Measurements from ENCODE around the gene CLIC4. TPM values are rescaled to one million over a fixed set of nuclear protein-coding genes. Genes with fewer than 3 reads are reported as not detected.
A peak's percentile ranks its signal among the peaks of the same experiment; 100 is the strongest.

The CLIC4 gene
- total and polyA plus RNA-seq, 2 of the 8 experiments (the other 6 are each of a cell fraction or from before 2014, with no cell fraction given) = 77.5 to 293 TPM

DNA sequence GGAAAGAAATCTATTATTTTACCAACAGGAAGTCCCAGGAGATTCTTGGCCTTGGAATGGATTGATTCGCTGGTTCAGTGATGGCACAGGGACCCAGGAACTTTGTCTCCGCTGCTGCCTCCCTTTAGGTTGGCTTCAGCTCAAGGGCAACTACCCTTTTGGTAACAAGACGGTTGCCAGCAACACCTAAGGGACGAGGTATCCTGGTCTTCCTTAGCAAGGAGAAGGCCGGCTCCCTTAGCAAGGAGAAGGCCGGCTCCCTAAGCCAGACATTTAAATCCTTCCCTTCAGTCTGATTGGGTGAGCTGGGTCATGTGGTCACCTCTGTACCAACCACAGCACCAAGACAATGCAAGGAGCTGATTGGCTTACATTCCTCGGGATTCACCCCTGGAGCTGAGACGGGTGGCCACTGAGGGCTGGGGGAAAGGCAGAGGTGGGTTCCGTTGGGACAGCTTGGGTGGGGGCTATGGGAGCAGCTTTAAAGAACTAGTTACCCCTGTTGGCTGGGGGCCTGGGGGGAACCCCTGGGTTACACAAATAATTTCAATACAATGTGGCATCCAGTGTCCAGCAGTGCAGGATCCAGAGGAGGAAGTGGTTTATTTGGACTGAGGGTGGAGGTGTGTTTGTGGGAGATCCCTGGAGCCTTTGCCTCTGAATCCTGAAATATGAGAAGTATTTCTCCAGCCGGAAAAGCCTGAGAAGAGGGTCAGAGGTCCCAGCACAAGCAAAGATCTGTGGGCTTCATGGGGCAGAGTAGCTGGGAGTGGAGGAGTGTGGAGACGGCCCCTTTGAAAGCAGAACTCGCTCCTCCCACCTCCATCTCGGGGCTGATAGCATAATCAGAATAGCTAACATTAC, 20.7 kb upstream of the CLIC4 start:
- FAIRE-seq (no peak), DNase-seq (ENCODE audit: low read depth in 1 of 2, low spot score in 2 of 2) (peak in 1 of 2 experiments; percentile 74)
- H3K27me3 ChIP-seq (replicated peaks in 1 of 4; ENCODE audit: control insufficient read depth in 3 of 4, extremely low read depth in 1 of 4, insufficient read depth in 3 of 4, low read length in 3 of 4) = no peaks in the 10 kb centered on the region
- H2BK12ac ChIP-seq (ENCODE audit: low read depth, low read length) = peak overlapping the region; percentile 71
- H3K27ac ChIP-seq (ENCODE audit: low read depth, low read length) = peak overlapping the region; percentile 39; the same call in 1 of the 2 replicates
- peak overlapping the region; percentile 72; the same call in 1 of the 2 replicates for H2BK15ac ChIP-seq (ENCODE audit: low read length)
- no peaks in the 10 kb centered on the region for H3K79me2 ChIP-seq (ENCODE audit: control insufficient read depth in 1 of 2, insufficient read depth in 2 of 2, low read length in 2 of 2)
- peak overlapping the region in 1 of 4 experiments; percentile 34; a peak in 1 of 8 replicates for H3K4me3 ChIP-seq (ENCODE audit: extremely low read depth in 1 of 4, insufficient read depth in 2 of 4, low read depth in 3 of 4, low read length in 4 of 4)
- POLR2A ChIA-PET (ENCODE audit: partially characterized antibody) = interaction anchor here (1.0 to 4.2 kb wide), 7 partner anchors 8 to 27 kb away, joined by 4 to 29 read pairs (median 5); partner anchors contain the start of gene CLIC4
- peak overlapping the region; percentile 97 for H4K91ac ChIP-seq (replicated peaks; ENCODE audit: insufficient read length, low read length)
- no peaks in the 10 kb centered on the region for H3K23me2 ChIP-seq (ENCODE audit: low read depth, low read length)
- H4K8ac ChIP-seq (ENCODE audit: extremely low read depth, insufficient read depth, low read length) = no peak overlapping the region
- no peak overlapping the region for H3K23ac ChIP-seq (ENCODE audit: insufficient read length)
- H3K56ac ChIP-seq (replicated peaks; ENCODE audit: insufficient read length, low read depth, low read length) = peak overlapping the region; percentile 35
- no peak overlapping the region for H3K9ac ChIP-seq (replicated peaks in 1 of 4; ENCODE audit: extremely low read depth in 1 of 4, low read depth in 3 of 4, low read length in 3 of 4)
- H3K18ac ChIP-seq (ENCODE audit: extremely low read depth, low read length) = peak overlapping the region; percentile 96
- H3K36me3 ChIP-seq (ENCODE audit: control insufficient read depth in 2 of 4, insufficient read depth in 4 of 4, low read length in 3 of 4) = no peaks in the 10 kb centered on the region
- peak overlapping the region; percentile 44 for H3K4ac ChIP-seq (replicated peaks; ENCODE audit: insufficient read length, low read depth, low read length)
- peak overlapping the region; percentile 98; the same call in 1 of the 2 replicates for H2BK20ac ChIP-seq (ENCODE audit: low read length)
- peak overlapping the region; percentile 37 to 56; a peak in 3 of 4 replicates for H3K4me2 ChIP-seq (ENCODE audit: insufficient read depth in 1 of 2, low read depth in 2 of 2, low read length in 2 of 2)
- peak overlapping the region; percentile 67 for H2BK120ac ChIP-seq (replicated peaks; ENCODE audit: low read depth, low read length)
- WGBS, 2 experiments (ENCODE audit: extremely low coverage in 1 of 2, insufficient coverage in 1 of 2, insufficient read length in 1 of 2, insufficient replicate concordance in 2 of 2, low coverage in 1 of 2, low lambda C conversion rate in 2 of 2, missing lambda C conversion rate in 1 of 2) = 60% methylated on average over 13 of the region's 13 CpGs; no CpG with 5 or more reads in 1 of the 2 experiments
- no peak overlapping the region for H3K14ac ChIP-seq (ENCODE audit: insufficient read length)
- peaks cover 0 to 20% (median 8%) of the 10 kb centered on the region in 4 experiments; a peak in 6 of 7 replicates for H3K4me1 ChIP-seq (replicated peaks in 1 of 4; ENCODE audit: control insufficient read depth in 3 of 4, insufficient read depth in 4 of 4, low read length in 3 of 4)
- H3K9me3 ChIP-seq (ENCODE audit: insufficient read depth in 2 of 2, low read depth in 1 of 2, low read length in 1 of 2) = peaks cover 0 to 3% of the 10 kb centered on the region in 2 experiments; a peak in 1 of 4 replicates
- H2AFZ ChIP-seq (ENCODE audit: low read length) = no peak overlapping the region; the same call in 1 of the 2 replicates
- peak overlapping the region; percentile 86 for H2BK5ac ChIP-seq (ENCODE audit: low read depth, low read length)
- CTCF ChIA-PET (ENCODE audit: partially characterized antibody) = interaction anchor here (0.5 to 3.4 kb wide), 8 partner anchors 10 to 36 kb away, joined by 3 to 17 read pairs (median 4); partner anchors contain the start of gene CLIC4
- H4K5ac ChIP-seq (ENCODE audit: insufficient read length, low read depth, low read length) = peak overlapping the region; percentile 82
- H3K79me1 ChIP-seq (ENCODE audit: low read depth, low read length) = no peaks in the 10 kb centered on the region
- H2AK5ac ChIP-seq (ENCODE audit: low read depth, low read length) = no peak overlapping the region
- no peaks in the 10 kb centered on the region for H4K20me1 ChIP-seq (replicated peaks in 1 of 2; ENCODE audit: control insufficient read depth in 1 of 2, insufficient read depth in 2 of 2, low read length in 2 of 2)
- TF ChIP-seq SAP30 (IDR thresholded peaks at IDR 0.05; ENCODE audit: insufficient read depth, insufficient replicate concordance, low read length) = no peak
- no peak for TF ChIP-seq CEBPB (IDR thresholded peaks at IDR 0.05; ENCODE audit: low read depth, low read length)
- no peak for TF ChIP-seq BRCA1 (IDR thresholded peaks at IDR 0.05; ENCODE audit: low read depth, low read length)
- TF ChIP-seq, protein P1, sequence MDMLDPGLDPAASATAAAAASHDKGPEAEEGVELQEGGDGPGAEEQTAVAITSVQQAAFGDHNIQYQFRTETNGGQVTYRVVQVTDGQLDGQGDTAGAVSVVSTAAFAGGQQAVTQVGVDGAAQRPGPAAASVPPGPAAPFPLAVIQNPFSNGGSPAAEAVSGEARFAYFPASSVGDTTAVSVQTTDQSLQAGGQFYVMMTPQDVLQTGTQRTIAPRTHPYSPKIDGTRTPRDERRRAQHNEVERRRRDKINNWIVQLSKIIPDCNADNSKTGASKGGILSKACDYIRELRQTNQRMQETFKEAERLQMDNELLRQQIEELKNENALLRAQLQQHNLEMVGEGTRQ (IDR thresholded peaks at IDR 0.05; ENCODE audit: low read length) = peak; percentile 86
- TF ChIP-seq POU5F1 (IDR thresholded peaks at IDR 0.05; ENCODE audit: low read depth, low read length) = no peak
- no peak for TF ChIP-seq TAF7 (optimal IDR thresholded peaks at IDR 0.05; ENCODE audit: borderline replicate concordance, low read depth, low read length)
- peak; percentile 67; the same call in 1 of the 2 replicates for TF ChIP-seq TBP (IDR thresholded peaks at IDR 0.05; ENCODE audit: low read depth, low read length)
- no peak for TF ChIP-seq ATF2 (IDR thresholded peaks at IDR 0.05; ENCODE audit: low read length)
